GM08714 (cell line): ENCODE results near the gene ADAMTS17.

Source experiments
- H3K4me3 ChIP-seq: fragments of 200-500 bp; sonication (Bioruptor generic); 2 replicates; pipeline ENCODE4 v1.5.1; 2014; ENCODE audit warnings: mild to moderate bottlenecking, low read length, inconsistent platforms
- ZNF274 ChIP-seq: IDR thresholded peaks from 2 replicates; pipeline ENCODE4 v1.6.1; 2012; ENCODE audit warnings: mild to moderate bottlenecking, low read depth, low read length

Gene ADAMTS17

DNA sequence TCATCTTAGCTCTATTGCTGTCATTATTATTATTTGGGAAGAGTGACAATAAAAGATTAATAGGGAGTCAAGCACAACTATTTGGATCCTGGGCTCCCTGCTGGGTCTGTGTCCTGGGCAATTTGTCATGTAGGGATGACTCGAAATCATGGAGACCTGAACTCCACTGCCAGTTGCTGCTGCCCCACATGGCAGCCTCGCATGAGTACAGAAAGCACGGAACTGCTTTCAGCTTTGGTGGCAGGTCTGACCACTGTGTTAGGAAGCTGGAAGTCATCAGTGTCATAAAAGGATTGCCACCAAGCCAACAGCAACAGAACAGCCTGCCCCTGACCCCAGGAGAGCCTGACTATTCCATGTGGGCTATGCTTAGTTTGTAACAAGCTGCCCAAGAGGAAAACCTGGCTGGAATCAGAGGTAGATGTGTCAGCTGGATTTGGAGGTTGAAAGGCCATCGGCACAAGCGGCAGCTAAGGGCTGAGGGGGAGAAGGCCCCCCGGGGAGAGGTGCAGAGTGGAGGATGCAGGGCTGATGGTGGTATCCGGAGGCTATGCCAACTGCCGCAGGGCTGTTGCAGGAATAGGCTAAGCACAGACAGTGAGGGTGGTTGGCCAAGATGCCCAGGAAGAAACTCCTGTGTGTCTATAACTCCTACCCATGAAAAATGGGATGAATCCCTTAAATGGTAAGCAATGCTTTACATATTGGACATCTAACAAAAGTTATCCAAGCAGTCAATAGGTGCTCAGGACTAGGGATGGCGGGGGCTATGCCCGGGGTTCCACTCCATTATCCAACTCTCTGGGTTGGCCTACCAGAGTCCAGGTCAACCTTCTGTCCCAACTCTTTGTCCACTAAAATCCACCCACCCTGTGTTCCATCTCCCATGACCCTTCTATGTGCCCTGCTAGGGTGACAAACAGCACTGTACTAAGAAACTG lies 291.6 kb downstream of the ADAMTS17 start:
- H3K4me3 ChIP-seq: no peak overlapping the region
- no peak for TF ChIP-seq ZNF274

DNA sequence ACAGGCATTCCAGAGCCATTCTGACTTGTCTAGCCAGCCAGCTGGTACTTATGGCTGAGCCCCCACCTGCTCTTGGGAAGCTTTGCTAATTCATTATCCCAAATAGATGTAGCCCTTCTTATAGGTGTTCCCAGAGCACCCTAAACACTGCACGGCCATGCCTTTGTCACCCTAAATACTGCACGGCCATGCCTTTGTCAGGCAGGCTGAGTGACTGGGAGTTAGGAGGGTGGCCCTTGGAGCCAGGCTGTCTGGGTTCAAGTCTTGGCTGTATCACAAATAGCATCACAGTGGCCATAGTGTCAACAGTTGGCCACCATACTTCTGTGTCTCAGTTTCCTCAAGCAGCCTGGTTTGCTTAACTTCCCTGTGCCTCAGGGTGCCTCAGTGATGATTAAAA lies 292.3 kb downstream of the ADAMTS17 start:
- H3K4me3 ChIP-seq: no peak overlapping the region
- no peak for TF ChIP-seq ZNF274

DNA sequence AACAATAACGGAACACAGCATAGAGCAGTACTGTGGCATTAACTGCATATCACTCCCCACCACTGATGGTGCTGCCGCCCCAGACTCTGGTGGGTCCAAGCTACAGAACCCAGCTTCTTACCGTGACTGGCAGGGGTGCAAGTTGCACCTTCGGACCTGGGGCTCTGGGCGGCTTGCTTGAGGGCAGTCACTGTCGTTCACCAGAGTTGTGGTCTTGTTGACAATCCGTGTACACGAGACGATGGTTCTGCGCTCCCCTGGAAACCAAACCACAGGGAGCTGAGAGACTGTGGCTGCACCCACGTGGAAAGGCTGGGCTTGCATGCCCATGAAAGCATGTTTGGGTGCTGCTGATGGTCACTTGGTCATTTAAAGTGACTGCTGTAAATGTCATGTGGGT lies 293.0 kb downstream of the ADAMTS17 start:
- no peak overlapping the region for H3K4me3 ChIP-seq
- no peak for TF ChIP-seq ZNF274

DNA sequence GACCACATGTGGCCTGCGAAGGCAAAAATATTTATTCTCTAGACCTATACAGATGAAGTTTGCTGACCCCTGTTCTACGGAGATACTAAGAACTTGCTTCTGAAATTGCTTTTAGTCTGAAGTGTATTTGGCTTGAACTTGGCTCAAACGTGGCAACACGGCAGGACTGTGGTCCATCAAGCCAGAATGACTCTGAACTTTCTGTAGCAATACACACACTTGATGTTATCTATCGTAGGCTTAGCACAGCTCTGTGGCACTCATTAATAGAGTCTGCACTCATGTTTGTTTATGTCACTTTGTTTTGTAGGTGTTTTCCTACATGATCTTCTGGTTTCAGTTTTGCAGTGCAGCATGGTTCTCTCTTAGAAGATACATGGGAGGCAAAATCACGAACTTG lies 298.1 kb downstream of the ADAMTS17 start:
- no peak for TF ChIP-seq ZNF274
- no peak overlapping the region for H3K4me3 ChIP-seq

DNA sequence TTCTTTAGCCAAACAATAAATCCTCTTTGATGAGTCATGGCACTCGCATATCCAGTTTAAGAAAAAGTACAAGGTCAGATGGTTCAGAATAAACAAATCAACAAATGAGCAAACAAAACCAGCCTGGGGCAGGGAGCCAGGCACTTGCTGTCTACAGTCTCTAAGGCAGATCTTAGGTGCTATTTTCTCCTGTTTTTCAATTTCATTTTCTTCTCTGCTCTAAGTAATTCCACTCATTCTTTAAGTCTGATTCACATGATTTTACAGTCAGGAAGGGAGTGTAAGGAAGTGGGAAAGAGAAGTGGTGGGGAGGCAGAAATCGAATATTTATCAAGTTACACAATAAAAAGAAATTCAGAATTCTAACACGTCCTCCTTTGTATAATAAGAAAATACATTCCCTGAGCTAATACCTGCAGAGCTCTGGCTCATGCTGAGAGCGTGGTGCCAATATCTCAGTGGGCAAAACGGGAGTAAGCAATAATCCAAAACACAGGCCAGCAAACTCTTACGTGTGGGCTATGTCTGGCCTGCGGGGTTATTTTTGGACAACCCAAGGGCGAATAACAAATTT lies 298.6 kb downstream of the ADAMTS17 start:
- no peak for TF ChIP-seq ZNF274
- no peak overlapping the region for H3K4me3 ChIP-seq

DNA sequence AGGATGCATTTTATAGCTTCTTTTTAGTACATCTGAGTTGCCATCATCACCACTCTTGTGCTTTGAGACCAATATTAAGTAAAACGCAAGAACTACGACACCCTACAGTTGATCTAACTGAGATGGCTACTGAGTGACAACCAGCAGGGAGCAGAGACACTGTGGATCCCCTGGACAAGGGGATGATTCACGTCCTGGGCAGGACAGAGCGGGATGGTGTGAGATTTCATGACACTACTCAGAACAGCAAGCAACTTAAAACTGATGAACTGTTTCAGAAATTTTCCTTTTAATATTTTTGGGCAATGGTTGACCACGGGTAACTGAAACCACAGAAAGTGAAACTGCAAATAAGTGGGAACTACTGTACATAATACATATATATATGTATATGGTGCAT lies 299.2 kb downstream of the ADAMTS17 start:
- no peak overlapping the region for H3K4me3 ChIP-seq
- TF ChIP-seq ZNF274: no peak

DNA sequence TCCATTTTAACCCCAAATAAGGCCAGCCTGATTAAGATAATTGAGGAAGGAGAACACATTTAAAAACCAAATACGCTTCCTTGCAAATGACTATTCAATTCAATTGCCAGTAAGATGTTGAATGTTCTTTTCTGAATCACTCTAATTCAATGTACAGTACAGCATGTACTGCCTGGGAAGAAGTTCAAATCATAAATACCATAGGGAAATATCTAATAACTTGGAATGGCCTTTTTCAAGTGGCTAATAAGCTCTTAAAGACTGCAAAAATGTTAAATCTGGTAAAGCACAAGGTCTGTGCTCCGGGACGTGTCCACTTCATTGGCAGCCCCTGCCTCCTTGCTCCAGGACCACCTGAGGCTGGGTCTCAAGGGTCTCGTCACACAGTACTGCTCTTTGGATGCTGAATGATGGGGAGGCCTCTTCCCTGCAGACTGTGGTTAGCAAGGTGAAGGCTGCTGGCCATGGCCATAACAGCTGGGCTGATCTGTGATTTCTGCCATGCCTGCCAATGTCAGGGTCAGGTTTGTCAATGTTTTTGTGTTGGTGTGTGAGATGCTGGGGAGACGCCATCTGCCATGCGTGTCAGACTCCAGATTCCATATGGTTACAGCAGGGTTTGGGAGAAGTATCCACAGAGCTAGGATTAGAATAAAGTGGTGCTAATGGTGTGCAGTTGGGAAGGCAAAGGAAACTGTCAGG lies 300.5 kb downstream of the ADAMTS17 start:
- H3K4me3 ChIP-seq: no peak overlapping the region
- TF ChIP-seq ZNF274: no peak

DNA sequence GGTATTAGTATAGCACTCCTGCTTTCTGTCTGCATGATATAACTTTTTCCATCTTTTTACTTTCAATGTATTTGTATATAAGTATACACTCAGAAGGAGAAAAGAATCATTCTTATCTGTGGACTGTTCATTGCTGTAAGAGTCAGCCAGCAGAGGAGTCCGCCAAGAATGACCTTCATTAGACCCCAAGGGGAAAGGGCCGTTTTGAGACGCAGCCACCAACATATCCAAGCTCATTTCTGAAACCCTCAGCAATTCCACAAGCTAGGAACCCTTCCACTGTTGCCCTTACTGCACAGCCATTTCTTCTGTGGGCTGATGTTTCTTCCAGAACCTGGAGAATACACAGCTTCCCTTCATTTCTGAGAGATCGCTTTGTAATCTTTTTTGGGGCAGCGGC lies 301.8 kb downstream of the ADAMTS17 start:
- TF ChIP-seq ZNF274: no peak
- H3K4me3 ChIP-seq: no peak overlapping the region

DNA sequence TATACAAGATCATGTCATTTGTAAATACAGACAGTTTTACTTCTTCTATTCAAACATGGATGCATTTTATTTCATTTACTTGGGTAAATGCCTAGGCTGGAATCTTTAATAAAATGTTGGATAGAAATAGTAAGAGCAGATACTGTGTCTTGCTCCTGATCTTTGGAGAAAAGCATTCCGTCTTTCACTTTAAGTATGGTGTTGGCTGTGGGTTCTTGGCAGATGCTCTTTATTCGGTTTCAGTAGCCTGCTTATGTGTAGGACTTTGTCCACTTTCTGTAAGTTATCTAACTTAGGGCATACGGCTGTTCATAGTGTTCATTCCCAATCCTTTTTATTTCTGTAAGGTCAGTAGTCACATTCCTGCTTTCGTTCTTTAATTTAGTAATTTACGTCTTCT lies 303.0 kb downstream of the ADAMTS17 start:
- no peak overlapping the region for H3K4me3 ChIP-seq
- TF ChIP-seq ZNF274: no peak

DNA sequence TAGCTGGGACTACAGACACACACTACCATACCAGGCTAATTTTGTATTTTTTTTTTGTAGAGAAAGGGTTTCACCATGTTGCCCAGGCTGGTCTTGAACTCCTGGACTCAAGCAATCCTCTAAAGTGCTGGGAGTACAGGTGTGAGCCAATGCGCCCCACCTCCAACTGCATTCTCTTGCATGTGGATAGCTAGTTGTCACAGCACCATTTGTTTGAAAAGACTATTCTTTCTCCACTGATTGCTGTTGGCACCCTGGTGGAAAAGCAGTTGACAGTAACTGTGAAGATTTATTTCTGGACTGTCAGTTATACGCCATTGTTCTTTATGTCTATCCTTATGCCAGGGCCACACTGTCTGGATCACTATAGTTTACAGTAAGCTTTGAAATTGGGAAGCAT lies 303.9 kb downstream of the ADAMTS17 start:
- no peak overlapping the region for H3K4me3 ChIP-seq
- no peak for TF ChIP-seq ZNF274

DNA sequence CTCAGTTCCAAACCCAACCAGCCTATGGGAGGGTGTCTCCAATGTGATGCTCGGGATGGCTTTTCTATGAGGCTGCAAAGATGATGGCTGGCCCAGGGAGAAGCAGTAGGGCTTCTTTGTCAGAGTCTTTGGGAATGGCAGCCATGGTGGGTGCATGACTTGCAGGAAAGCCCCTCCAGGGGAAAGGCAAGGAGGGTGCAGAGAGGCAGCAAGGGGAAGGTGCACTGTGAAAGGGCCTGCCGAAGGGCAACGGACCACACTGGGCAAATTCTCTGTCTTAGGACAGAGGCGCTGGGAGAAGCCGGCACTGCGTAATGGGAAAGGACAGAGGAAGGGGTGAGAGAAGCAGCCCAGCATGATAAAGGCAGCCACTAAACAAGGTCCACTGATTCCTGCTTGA lies 305.8 kb downstream of the ADAMTS17 start:
- H3K4me3 ChIP-seq: no peak overlapping the region
- TF ChIP-seq ZNF274: no peak

DNA sequence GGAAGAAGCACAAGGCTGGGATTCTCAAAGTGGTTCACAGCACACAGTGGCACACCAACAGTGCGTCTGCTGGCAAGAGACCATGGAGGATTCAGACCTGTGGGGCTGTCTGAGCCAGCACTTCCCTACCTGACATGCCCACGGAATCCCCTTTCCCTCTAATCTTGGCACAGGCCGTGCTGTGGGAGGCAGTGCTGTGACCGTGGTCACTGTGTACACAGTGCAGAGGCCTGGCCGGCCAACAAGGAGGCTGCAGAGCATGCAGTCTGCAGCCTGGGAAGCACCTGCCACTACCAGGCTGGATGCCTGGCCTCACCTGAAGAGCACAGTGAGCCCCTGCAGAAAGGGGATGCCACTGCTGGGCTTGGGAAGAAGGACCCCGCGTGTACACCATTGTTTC lies 307.6 kb downstream of the ADAMTS17 start:
- TF ChIP-seq ZNF274: no peak
- no peak overlapping the region for H3K4me3 ChIP-seq

DNA sequence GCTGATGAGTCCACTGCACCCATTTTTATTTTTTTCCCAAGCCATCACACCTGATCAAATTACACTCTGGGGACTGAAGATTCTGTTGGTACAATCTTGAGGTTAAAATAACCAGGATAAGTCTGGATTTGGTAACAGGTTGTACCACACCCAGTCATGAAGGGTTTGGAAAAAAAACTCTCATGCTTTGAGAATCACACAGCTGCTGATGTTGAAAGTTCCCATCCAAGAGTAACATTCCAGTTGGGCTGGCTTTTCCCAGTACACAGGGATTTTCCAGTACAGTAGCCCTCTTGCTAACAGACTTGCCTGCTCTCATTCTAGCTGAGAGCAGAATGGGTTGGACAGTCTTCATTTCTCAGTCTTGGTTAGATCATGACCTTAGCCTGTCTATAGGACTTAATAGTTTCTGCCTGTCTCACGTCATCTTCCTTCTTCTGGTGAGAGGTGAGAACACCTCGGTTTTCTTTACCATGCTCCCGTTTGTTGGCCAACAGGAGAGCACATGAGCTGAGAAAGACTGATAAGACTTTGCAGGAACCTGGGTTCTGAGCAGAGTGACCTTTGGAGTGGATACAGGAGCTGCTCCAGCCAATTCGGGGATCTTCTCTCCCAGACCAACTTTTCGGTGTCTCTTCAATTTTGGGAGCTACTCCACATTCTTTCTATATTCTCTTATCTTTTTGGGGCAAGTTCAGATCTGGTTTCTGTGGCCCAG lies 308.5 kb downstream of the ADAMTS17 start:
- no peak for TF ChIP-seq ZNF274
- H3K4me3 ChIP-seq: no peak overlapping the region
